Peyer's patch (tissue), 4 donors: ENCODE results near the gene MAST1. TPM values are rescaled to one million over a fixed set of nuclear protein-coding genes. Genes with fewer than 3 reads are reported as not detected.

ENCODE experiments used
- DNase-seq, 3 donors: peaks; one replicate each; pipeline ENCODE4 v3.0.0-alpha.2; 2017 to 2019
- H3K27ac ChIP-seq, 4 donors: fragments of 200-600 bp; sonication (generic); one replicate each; pipeline ENCODE4 v1.5.1; 2016 to 2019
- H3K27me3 ChIP-seq, 2 donors: fragments of 200-600 bp; sonication (generic); one replicate each; pipeline ENCODE4 v1.5.1; 2019
- H3K36me3 ChIP-seq, 3 donors: fragments of 200-600 bp; sonication (generic); one replicate each; pipeline ENCODE4 v1.5.1; 2016 to 2019
- H3K4me1 ChIP-seq, 4 donors: fragments of 200-600 bp; sonication (generic); one replicate each; pipeline ENCODE4 v1.5.1; 2016 to 2019
- H3K4me3 ChIP-seq, 4 donors: fragments of 200-600 bp; sonication (generic); 1 replicate in 3 of 4; 2 replicates in 1 of 4; pipeline ENCODE4 v1.5.1; 2016 to 2019; ENCODE audit warnings: mild to moderate bottlenecking in 1 of 4
- H3K9me3 ChIP-seq, 4 donors: fragments of 200-600 bp; sonication (generic); one replicate each; pipeline ENCODE4 v1.5.1; 2016 to 2019; ENCODE audit warnings: mild to moderate bottlenecking in 1 of 4
- CTCF ChIP-seq, 6 experiments: fragments of 450-650 bp in 4 of 6; fragments of 200-600 bp in 2 of 6; sonication (generic) in 1 of 6; IDR thresholded peaks; one replicate each; pipeline ENCODE4 v1.5.1; 2017 to 2019; ENCODE audit warnings: antibody characterized with exemption in 6 of 6, mild to moderate bottlenecking in 3 of 6, moderate library complexity in 1 of 6
- POLR2A ChIP-seq, 2 donors: fragments of 450-650 bp; IDR thresholded peaks; one replicate each; pipeline ENCODE4 v1.5.1; 2017; ENCODE audit warnings: antibody characterized with exemption in 2 of 2, mild to moderate bottlenecking in 2 of 2, moderate library complexity in 2 of 2
- total RNA-seq, 4 donors: library from RNA; depleted of rRNA; stranded (reverse); fragments of >200 nt; gene quantifications; one replicate each; pipeline ENCODE4 v1.1.0, GENCODE V29; 2016

The MAST1 gene
- under 1 TPM in 1 of 4 donors, not detected in 3; 0.27 TPM for total RNA-seq

DNA sequence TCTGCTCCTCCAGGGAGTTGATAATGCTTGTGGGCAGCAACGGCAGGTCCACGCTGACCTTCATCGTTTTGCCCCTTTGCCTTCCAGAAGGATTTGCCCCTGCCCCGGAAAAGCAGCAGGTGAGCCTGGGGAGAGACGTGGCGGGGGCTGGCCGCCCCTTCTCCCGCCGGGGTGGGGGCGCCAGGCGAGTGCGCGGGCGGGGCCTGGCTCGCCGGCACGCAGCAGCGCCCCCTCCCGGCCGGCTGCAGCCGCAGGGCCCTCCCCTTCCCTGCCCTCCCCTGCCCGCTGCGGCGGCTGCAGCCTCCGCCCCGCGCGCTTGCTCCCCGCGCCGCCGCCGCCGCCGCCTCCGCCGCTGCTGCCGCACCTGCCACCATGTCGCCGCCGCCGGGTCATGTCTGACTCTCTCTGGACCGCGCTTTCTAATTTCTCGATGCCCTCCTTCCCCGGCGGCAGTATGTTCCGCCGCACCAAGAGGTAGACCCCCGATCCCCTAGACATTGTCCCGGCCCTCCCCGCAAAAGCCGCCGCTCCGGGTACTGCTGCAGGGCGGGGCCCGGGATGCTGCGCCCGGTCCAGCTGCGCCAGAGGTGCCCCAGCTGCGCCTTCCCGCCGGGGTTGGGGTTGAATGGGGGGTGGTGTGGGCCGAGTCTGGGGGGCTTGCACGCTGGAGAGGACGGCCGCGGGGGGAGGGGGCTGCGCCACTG, at the start of gene MAST1:
MAST1 (plus strand) TSS at position 334 of the 704 bp plus-strand sequence; CDS start at position 392, 58 bp downstream.
- DNase-seq = peak in 2 of 3 donors; percentile 56 to 71
- TF ChIP-seq CTCF (IDR thresholded peaks at IDR 0.05) (peak in 5 of 6 experiments; percentile 22 to 58 (median 49)), POLR2A (IDR thresholded peaks at IDR 0.05) (no peak)
- Histone ChIP-seq H3K4me3 (peak within 1 kb of the TSS in 3 of 4 donors; percentile 40 to 51 (median 41)), H3K27me3 (peaks cover 0 to 62% of the 10 kb centered on the region in 2 donors), H3K27ac (no peak within 1 kb of the TSS), H3K9me3 (no peaks in the 10 kb centered on the region), H3K4me1 (peaks cover 0 to 30% (median 17%) of the 10 kb centered on the region in 4 donors), H3K36me3 (no peaks in the 10 kb centered on the region)

DNA sequence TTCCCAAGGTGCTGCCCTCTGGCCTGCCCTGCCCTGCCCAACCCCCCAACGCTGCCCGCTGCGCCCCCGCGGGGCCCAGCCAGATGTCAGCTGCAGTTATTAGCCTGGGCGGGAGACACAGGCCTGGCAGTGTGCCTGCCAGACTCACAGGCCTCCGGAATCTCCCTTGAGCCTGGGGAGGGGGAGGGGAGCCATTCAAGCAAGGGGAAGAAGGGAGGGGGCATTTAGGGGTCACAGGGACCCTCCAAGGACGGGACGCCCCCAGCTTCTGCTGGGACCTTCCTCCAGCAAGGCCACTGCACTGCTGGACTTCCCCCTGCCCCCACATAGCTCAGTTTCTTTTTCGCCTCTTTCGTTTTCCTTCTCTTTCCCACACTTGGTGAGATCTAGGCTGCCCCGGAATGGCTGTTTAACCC, 49.6 kb upstream of the MAST1 start:
- no peaks in the 10 kb centered on the region for H3K36me3 ChIP-seq
- TF ChIP-seq POLR2A (IDR thresholded peaks at IDR 0.05) (peak; percentile 28 to 62), CTCF (IDR thresholded peaks at IDR 0.05) (peak in 1 of 6 experiments; percentile 14)
- peaks cover 16 to 51% (median 34%) of the 10 kb centered on the region in 4 donors for H3K4me1 ChIP-seq
- H3K9me3 ChIP-seq = no peaks in the 10 kb centered on the region
- DNase-seq = peak; percentile 69 to 90 (median 90)
- peak overlapping the region; percentile 97 to 100 (median 100) for H3K27ac ChIP-seq
- H3K27me3 ChIP-seq = no peaks in the 10 kb centered on the region
- peak overlapping the region; percentile 82 to 92 (median 84) for H3K4me3 ChIP-seq

DNA sequence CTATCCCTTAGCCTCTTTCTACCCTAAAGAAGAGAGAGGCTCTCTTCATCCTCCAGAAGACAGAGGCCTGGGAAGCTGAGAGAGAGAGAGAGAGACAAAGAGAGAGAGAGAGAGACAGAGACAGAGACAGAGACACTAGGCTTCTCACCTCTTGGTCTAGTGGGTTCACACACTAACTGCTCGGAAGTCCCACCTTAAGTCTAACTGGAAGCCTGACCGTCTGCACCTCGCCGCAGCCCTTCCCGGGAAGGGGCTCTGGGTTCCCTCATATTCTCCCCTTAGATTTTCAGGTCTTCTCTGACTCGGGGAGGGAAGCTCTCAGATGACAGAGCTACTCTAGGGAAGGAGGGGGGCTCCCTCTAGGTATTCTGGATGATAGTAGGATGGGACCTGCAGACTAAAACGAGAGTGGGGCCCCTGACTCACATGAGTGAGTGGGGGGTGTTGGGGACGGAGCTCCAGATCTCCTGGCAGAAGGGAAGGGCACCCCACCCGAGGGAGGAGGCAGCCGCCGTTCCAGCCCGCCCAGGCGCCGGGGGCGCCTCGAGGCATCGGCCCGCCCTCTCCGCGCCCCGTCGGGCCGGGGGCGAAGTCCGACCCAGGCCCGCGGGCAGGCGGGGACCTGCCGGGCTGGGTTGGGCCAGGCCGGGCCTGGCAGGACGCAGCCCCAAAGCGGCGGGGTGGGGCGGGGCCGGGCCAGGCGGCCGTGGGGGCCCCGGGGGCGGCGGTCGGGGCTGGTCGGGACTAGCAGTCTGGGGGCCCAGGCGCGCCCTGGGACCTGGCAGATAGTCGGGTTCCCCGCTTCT, 49.0 kb upstream of the MAST1 start:
- DNase-seq = peak in 1 of 3 donors; percentile 95
- Histone ChIP-seq H3K4me1 (peaks cover 13 to 48% (median 31%) of the 10 kb centered on the region in 4 donors), H3K4me3 (peak overlapping the region; percentile 82 to 92 (median 84))

GRCh38 chr19:12789904-12790619, 48.3 kb upstream of the MAST1 start:
- H3K4me3 ChIP-seq = peak overlapping the region; percentile 82 to 92 (median 84)
- peaks cover 9 to 48% (median 29%) of the 10 kb centered on the region in 4 donors for H3K4me1 ChIP-seq

More for the DNA sequence above, 49.0 kb upstream of the MAST1 start:
- Histone ChIP-seq H3K9me3 (no peaks in the 10 kb centered on the region), H3K27me3 (no peaks in the 10 kb centered on the region), H3K36me3 (no peaks in the 10 kb centered on the region), H3K27ac (peak overlapping the region; percentile 97 to 100 (median 100))
- peak; percentile 66 to 81 for TF ChIP-seq POLR2A (IDR thresholded peaks at IDR 0.05)
- TF ChIP-seq CTCF (IDR thresholded peaks at IDR 0.05) = no peak

More at GRCh38 chr19:12789904-12790619, 48.3 kb upstream of the MAST1 start:
- TF ChIP-seq CTCF (IDR thresholded peaks at IDR 0.05) (no peak), POLR2A (IDR thresholded peaks at IDR 0.05) (peak; percentile 90 to 98)
- H3K27ac ChIP-seq = peak overlapping the region; percentile 97 to 100 (median 100)
- H3K36me3 ChIP-seq = no peaks in the 10 kb centered on the region
- peak; percentile 95 to 98 (median 98) for DNase-seq
- no peaks in the 10 kb centered on the region for H3K9me3 ChIP-seq
- no peaks in the 10 kb centered on the region for H3K27me3 ChIP-seq
